Upper lobe of right lung (tissue), 1 donor: ENCODE results near the gene EVX1. TPM values are rescaled to one million over a fixed set of nuclear protein-coding genes. Genes with fewer than 3 reads are reported as not detected.

Experiments
- ATAC-seq: fragments of 200-7000 bp; cut with Tn5 transposase; one replicate; pipeline ENCODE4 v1.9.1; 2020; ENCODE audit warnings: mild to moderate bottlenecking, moderate library complexity
- DNase-seq: peaks from one replicate; pipeline ENCODE4 v3.0.0-alpha.2; 2020
- H3K27ac ChIP-seq: fragments of 200-600 bp; one replicate; pipeline ENCODE4 v1.8.0; 2022
- H3K27me3 ChIP-seq: fragments of 200-600 bp; one replicate; pipeline ENCODE4 v1.8.0; 2022; ENCODE audit warnings: mild to moderate bottlenecking
- H3K36me3 ChIP-seq: fragments of 200-600 bp; one replicate; pipeline ENCODE4 v1.8.0; 2022
- H3K4me1 ChIP-seq: fragments of 200-600 bp; one replicate; pipeline ENCODE4 v1.8.0; 2022
- H3K4me3 ChIP-seq: fragments of 200-600 bp; one replicate; pipeline ENCODE4 v1.8.0; 2022; ENCODE audit warnings: mild to moderate bottlenecking
- H3K9me3 ChIP-seq: fragments of 200-600 bp; one replicate; pipeline ENCODE4 v1.8.0; 2022
- intact Hi-C: fragments of 100-400 bp; cut with DNase I; formaldehyde crosslinking; loops from one replicate; pipeline ENCODE4 v1.11.0; 2022
- total RNA-seq: library from RNA; stranded (reverse); fragmentation: NEBNext Ultra II Directional; extraction: Animal tissue kit (Norgen Biotek cat#: 25700); gene quantifications from one replicate; pipeline ENCODE4 v1.2.1, GENCODE V29; 2021
- TF ChIP-seq, protein P1 (sequence below): fragments of 200-600 bp; IDR thresholded peaks from one replicate; pipeline ENCODE4 v1.8.0; 2022; ENCODE audit warnings: antibody characterized with exemption
- donor health status: DM: no; HTN: yes; CAD: no; lungs with severe emphysema.

Gene EVX1
- total RNA-seq, 1 donor from 2014 or later: not detected

DNA sequence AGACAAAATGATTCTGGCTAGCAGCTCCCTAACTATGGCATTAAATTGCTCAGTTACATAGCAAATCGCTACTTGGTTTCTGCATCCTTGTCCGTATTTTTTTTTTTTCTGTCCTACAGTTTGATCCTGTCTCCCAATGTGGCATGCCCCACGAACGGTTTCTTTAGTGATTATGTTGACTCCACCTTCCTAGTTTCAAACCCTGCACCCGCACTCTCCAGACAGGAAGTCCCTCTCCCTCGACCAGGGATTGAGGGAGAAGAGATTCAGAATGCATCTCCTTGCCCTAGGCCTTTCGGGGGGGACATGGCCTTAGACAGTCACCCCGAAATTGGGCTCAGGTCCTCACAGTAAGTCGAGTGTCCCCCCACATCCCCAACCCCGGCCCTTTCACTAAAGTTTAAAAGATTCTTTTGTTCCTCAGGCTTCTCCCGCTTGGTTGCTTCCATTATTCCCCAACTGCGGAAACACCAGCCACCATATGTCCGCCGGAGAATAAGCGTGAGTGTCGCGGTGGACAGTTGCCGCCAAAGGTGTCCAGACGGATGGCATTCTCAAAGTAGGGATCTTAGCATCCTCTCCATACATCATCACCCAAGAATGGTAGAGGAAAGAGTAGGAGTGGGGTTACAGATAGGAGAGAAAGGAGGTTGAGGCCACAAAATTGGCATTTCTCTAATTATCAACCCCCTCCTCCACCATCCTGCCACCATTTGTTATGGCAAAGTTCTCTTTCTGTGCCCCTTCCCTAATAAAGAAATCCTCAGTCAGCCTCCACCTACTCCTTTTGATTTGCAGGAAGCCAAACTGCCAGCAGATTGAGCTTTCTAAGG, 7.3 kb downstream of the EVX1 start:
- no peaks in the 10 kb centered on the region for H3K9me3 ChIP-seq
- peaks cover 13% of the 10 kb centered on the region for H3K4me1 ChIP-seq
- no peaks in the 10 kb centered on the region for H3K36me3 ChIP-seq
- H3K27ac ChIP-seq: no peak overlapping the region
- no peak for DNase-seq
- no peak overlapping the region for H3K4me3 ChIP-seq
- H3K27me3 ChIP-seq: peaks cover 97% of the 10 kb centered on the region
- intact Hi-C loops: no loop called here
- TF ChIP-seq, protein P1, sequence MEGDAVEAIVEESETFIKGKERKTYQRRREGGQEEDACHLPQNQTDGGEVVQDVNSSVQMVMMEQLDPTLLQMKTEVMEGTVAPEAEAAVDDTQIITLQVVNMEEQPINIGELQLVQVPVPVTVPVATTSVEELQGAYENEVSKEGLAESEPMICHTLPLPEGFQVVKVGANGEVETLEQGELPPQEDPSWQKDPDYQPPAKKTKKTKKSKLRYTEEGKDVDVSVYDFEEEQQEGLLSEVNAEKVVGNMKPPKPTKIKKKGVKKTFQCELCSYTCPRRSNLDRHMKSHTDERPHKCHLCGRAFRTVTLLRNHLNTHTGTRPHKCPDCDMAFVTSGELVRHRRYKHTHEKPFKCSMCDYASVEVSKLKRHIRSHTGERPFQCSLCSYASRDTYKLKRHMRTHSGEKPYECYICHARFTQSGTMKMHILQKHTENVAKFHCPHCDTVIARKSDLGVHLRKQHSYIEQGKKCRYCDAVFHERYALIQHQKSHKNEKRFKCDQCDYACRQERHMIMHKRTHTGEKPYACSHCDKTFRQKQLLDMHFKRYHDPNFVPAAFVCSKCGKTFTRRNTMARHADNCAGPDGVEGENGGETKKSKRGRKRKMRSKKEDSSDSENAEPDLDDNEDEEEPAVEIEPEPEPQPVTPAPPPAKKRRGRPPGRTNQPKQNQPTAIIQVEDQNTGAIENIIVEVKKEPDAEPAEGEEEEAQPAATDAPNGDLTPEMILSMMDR: no peak
- no peak for ATAC-seq

DNA sequence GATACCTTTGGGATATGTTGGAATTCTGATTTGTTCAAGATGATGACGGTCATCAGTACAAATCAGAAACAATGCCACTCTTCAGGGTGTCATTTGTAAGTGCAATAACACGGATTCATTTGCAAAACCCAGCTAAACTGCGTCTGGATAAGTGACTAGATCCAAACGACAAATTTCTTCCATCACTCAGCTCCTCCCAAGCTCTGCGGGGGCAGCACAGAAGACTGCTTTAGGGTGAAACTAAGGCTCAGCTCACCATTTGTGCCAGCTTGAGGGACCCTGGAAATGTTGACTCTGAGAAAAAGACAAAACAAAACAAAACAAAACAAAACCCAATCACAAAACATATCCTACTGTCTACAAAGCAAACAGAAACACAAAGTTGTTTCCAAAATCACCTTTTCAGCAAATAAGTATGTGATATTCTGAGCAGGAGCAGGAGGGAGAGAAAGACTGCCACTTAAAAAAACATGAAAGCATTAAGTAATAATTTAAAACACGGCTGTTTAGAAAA, 8.0 kb downstream of the EVX1 start:
- H3K36me3 ChIP-seq: no peaks in the 10 kb centered on the region
- peaks cover 6% of the 10 kb centered on the region for H3K4me1 ChIP-seq
- DNase-seq (no peak), ATAC-seq (no peak)
- intact Hi-C loops: no loop called here
- TF ChIP-seq, protein P1: no peak
- H3K9me3 ChIP-seq: no peaks in the 10 kb centered on the region
- H3K27me3 ChIP-seq: peaks cover 90% of the 10 kb centered on the region
- no peak overlapping the region for H3K4me3 ChIP-seq
- H3K27ac ChIP-seq: no peak overlapping the region

DNA sequence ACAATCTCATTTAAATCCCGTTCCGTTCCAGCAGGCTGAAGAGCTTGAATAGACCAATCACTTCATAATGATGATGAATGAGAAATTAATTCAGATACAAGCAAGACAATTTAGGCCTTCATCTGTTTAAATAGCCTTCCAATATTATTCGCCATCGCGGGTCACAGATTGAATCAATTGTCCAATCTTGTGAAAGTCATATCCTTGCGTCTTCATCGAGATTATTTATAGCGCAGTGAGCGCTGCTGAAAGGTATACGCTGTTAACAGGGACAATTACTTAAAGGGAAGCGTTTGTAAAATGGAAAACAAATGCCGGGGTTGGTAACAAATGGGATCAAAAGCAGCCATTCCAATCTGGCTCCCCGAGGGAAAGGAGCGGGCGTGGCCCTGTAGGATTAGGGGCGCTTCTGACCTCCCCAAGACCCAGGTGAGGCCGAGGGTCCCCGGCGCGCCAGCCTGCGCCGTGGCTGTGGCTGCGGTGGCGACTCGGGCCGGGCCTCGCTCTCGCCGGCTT, 8.6 kb downstream of the EVX1 start:
- ATAC-seq (no peak), DNase-seq (no peak)
- Histone ChIP-seq H3K4me1 (peaks cover 2% of the 10 kb centered on the region), H3K27ac (no peak overlapping the region), H3K4me3 (no peak overlapping the region), H3K9me3 (no peaks in the 10 kb centered on the region), H3K36me3 (no peaks in the 10 kb centered on the region), H3K27me3 (peaks cover 84% of the 10 kb centered on the region)
- intact Hi-C loops: no loop called here
- TF ChIP-seq, protein P1: no peak

DNA sequence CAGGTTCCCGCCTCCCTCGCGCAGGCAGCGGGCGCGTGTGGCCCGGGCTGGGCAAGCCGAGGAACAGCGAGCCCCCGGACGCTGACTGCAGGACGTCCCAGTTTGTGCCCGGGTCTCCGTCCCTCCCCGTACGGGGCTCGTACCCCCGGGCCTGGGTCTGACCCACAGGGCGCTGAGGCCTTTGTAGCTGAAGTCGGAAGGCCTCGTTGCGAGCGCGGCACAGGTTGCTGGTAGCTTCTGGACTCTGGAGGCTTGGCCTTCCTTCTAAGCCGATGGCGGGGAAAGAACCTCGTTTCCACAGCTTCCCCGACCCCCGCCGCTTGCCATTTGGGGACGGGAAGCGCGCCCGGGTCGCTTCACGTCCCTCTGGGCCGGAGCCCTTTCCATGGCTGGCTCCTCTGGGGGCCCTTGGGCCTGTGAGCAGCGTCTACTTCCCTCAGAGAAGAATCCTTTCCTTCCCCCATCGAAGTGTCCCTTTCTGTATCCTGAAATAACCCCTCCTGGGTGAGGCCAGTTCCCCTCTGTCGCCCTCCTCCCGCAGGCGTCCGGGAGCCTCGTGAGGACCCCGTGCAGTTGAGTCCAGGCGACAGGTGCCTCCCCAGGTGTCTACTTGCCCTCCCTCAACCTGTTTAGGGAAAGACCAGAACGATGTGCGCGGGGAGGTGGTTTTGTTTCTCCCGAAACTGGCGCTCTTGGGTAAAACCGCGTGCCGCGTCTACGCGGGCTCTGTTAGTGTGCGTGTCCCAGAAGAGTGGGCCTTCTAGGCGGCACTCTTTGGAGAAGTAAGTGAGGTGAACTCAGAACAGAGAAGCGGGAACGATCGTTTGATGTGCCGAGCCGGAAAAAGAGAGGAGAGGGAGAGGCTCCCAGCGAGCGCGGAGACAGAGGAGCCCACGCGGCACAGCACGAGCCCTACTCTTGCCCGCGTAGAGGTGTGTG, 9.3 kb downstream of the EVX1 start:
- Histone ChIP-seq H3K27ac (no peak overlapping the region), H3K9me3 (no peaks in the 10 kb centered on the region), H3K27me3 (peaks cover 77% of the 10 kb centered on the region), H3K4me1 (no peaks in the 10 kb centered on the region), H3K4me3 (no peak overlapping the region), H3K36me3 (no peaks in the 10 kb centered on the region)
- TF ChIP-seq, protein P1: no peak
- intact Hi-C loops: no loop called here
- no peak for ATAC-seq
- no peak for DNase-seq

DNA sequence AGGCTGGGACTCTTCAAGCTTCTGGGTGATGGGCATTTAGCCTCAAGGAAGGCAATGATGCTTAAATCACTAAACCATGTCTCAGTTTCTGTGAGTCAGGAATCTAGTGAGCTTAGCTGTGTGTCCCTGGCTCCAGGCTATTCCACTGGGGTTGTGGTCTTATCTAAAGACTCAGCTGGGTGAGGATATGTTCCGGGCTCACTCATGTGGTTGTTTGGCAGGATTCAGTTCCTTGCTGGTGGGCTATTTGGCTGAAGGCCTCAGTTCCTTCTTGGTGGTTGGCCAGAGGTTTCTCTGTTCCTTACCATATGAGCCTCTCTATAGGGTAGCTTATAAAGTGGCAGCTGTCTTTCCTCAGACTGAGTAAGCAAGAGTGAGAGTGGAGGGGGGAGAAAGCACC, 12.0 kb downstream of the EVX1 start:
- intact Hi-C loops: no loop called here
- ATAC-seq (no peak), DNase-seq (no peak)
- Histone ChIP-seq H3K4me1 (no peaks in the 10 kb centered on the region), H3K9me3 (no peaks in the 10 kb centered on the region), H3K36me3 (no peaks in the 10 kb centered on the region), H3K27me3 (peaks cover 50% of the 10 kb centered on the region), H3K4me3 (no peak overlapping the region), H3K27ac (no peak overlapping the region)
- TF ChIP-seq, protein P1: no peak
